Tibial nerve (tissue), 4 donors: ENCODE measurements around the gene PDGFA.

Experiments
- CTCF ChIP-seq, 5 experiments: fragments of 200-600 bp in 3 of 5; fragments of 450-650 bp in 2 of 5; sonication (generic) in 3 of 5; IDR thresholded peaks; one replicate each; pipeline ENCODE4 v1.5.1; 2016 to 2019; ENCODE audit warnings: antibody characterized with exemption in 5 of 5, mild to moderate bottlenecking in 3 of 5, moderate library complexity in 2 of 5
- EP300 ChIP-seq, 2 donors: sonication (generic); formaldehyde crosslinking; IDR thresholded peaks; one replicate each; pipeline ENCODE4 v1.6.1; 2017; ENCODE audit warnings: antibody characterized with exemption in 2 of 2, mild to moderate bottlenecking in 1 of 2

GRCh38 chr7:493661-494251 is 25.9 kb downstream of the PDGFA start:
- TF ChIP-seq CTCF (IDR thresholded peaks at IDR 0.05) (no peak), EP300 (IDR thresholded peaks at IDR 0.05) (no peak)
